CD4-positive, alpha-beta T cell treated with Interferon alpha-2 for 1 hour (primary cell): ENCODE results near the gene FSTL1.

Source experiments
- DNase-seq, 2 donors: peaks; one replicate each; pipeline ENCODE4 v3.0.0-alpha.2; 2020 to 2022

FSTL1 gene

DNA sequence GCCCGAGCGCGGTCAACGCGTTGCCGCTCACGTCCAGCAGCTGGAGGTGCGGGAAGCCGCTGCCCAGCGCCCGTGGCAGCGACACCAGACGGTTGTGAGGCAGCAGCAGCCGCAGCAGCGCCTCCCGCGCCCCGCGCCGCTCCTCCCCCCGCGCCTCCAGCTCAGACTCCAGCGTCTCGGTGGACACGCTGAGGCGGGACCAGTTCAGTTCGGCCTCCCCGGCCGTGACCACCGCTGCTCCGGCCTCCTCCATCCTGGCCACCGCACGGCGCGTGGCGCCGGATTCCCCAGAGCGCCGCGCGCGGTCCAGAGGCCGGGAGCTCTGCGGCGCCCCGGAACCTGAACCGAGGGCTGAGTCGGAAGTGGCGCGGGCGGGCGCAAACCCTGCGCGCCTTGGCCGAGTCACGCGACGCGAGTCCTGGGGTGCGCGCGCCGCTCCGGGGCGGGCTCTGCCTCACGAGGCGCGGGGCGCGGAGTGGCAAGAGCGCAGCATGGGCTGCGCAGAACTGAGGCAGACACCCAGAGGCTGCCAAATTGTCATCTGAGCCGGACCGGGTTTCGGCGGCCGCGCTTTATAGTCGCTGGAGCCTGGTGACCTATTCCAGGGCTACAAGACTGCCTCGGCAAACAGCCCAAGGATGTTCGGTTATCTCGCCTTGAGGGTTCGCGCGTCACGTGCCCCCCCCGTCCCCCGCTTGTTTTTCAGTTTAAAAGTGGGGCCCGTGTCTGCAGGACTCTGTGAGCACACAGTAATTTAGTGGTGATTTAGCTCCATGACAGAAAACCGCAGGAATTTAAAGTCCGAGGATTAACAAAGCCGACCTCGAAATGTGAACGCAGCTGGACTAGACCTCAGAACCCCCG, 101.6 kb downstream of the FSTL1 start, which contains the start of gene LRRC58:
TSS of gene LRRC58 (minus strand) at position 364 of the 864 bp plus-strand sequence. CDS start at position 253, 111 bp downstream.
- DNase-seq: peak; percentile 87 to 91

DNA sequence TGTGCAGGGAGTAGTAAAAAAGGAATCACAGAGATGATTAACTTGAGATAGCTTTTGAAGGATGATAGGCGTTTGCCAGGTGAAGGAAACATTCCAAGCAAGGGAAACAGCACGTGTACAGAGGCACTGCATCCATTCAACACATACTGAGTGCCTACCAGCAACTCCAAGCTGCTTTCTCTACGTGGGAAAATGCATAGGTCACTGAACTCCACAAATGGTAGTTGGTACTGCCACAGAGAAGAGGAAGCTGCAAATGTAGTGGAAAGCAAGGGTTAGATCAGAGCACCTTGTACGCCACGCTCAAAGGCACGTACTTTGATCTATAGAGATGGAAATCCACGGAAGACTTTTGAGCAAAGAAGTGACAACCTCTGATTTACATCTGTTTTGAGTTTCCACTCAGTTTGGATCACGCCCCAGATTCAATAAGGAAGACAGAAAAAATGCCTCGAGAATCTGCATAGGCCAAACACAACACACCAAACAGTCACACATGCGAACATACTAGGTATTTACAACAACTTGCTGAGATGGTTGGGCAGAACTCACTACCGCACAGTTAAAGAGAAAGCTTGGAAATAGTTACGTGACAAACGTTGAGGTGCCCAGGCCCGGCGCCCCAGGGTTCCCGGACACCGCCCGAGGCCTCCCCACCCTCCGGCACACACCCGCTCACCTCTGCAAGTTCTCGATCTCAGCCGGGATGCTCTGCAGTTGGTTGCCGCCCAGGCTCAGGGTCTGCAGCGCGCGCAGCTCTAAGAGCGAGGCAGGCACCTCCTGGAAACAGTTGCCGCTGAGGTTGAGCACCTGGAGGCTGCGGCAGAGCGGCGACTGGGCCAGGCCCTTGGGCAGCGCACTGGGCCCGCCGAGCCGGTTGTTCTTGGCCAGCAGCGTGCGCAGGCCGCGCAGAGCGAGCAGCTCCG, 102.5 kb downstream of the FSTL1 start:
- peak; percentile 41 to 64 for DNase-seq

DNA sequence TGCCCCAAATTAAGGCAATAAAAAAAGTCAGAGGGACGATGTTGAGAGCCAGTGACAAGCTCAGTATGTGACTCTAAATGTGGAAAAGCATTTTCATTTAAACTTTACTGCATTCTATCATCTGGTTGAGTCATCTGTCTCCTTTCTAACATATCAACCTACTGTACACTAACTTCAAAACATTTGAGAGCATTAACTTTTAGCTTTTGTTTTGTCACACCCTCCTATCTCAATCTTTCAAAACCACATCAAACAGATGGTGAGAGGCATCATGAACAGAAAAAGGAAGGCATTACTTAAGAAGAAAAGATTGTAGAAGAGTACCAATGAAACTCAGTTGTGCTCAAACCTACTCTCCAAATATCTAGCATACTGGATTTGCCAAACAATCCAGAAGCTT, 106.4 kb downstream of the FSTL1 start:
- peak in 1 of 2 donors; percentile 64 for DNase-seq
